SK-N-SH (cell line): Measurements from ENCODE around the gene ANKS1B. TPM values are rescaled to one million over a fixed set of nuclear protein-coding genes. Genes with fewer than 3 reads are reported as not detected.
A peak's percentile ranks its signal among the peaks of the same experiment; 100 is the strongest.

Experiments used
- CTCF ChIA-PET: fragments of 300-600, 350-600 bp; formaldehyde crosslinking; extraction: SDS; loops from one replicate; lab custom pipeline; 2021; lab: Yijun Ruan, JAX
- POLR2A ChIA-PET: fragments of 350-600 bp; sonication (Branson Sonifier 250); formaldehyde crosslinking; extraction: SDS; loops from one replicate; lab custom pipeline; 2020; ENCODE audit warnings: antibody characterized with exemption, inconsistent platforms; lab: Yijun Ruan, JAX
- DNase-seq: peaks from one replicate; pipeline ENCODE4 v3.0.0; 2012
- H2AFZ ChIP-seq: fragments of 200-600 bp; sonication (generic); 2 replicates; pipeline ENCODE4 v1.8.1; 2016; ENCODE audit warnings: antibody characterized with exemption, mild to moderate bottlenecking, low read depth
- H3F3A ChIP-seq: fragments of 200-600 bp; sonication (generic); replicated peaks from 2 replicates; pipeline ENCODE3; 2016; ENCODE audit warnings: antibody characterized with exemption, mild to moderate bottlenecking; ENCODE audit not compliant: insufficient read depth
- H3K27ac ChIP-seq, 2 experiments: fragments of 200-500 bp in 1 of 2; fragments of 200-600 bp in 1 of 2; sonication (Bioruptor generic) in 1 of 2; sonication (generic), shearing (Covaris generic) in 1 of 2; 2 replicates each; pipeline versions ENCODE4 v1.5.1 to v1.6.1; 2014 to 2016; ENCODE audit warnings: low read depth in 2 of 2, inconsistent platforms in 1 of 2, low read length in 1 of 2, mild to moderate bottlenecking in 1 of 2, mixed read lengths in 1 of 2
- H3K27me3 ChIP-seq: fragments of 200-600 bp; sonication (generic), shearing (Covaris generic); 2 replicates; pipeline ENCODE4 v1.6.1; 2016; ENCODE audit warnings: mixed run types; ENCODE audit not compliant: insufficient read depth
- H3K36me3 ChIP-seq, 2 experiments: fragments of 200-500 bp in 1 of 2; fragments of 200-600 bp in 1 of 2; sonication (Bioruptor generic) in 1 of 2; sonication (generic) in 1 of 2; replicated peaks in 1 of 2; 2 replicates each; pipeline versions ENCODE3 to v1.5.1; 2014 to 2016; ENCODE audit warnings: low read length in 1 of 2, mild to moderate bottlenecking in 1 of 2; ENCODE audit not compliant: insufficient read depth in 2 of 2, control insufficient read depth in 1 of 2
- H3K4me1 ChIP-seq, 2 experiments: fragments of 200-500 bp in 1 of 2; fragments of 200-600 bp in 1 of 2; sonication (Bioruptor generic) in 1 of 2; sonication (generic), shearing (Covaris generic) in 1 of 2; 2 replicates each; pipeline versions ENCODE4 v1.5.1 to v1.6.1; 2014 to 2016; ENCODE audit warnings: low read depth in 1 of 2, low read length in 1 of 2, mixed run types in 1 of 2; ENCODE audit not compliant: insufficient read depth in 2 of 2, control insufficient read depth in 1 of 2
- H3K4me2 ChIP-seq: fragments of 200-600 bp; sonication (generic), shearing (Covaris generic); 2 replicates; pipeline ENCODE4 v1.6.1; 2017; ENCODE audit warnings: mixed run types
- H3K4me3 ChIP-seq, 2 experiments: fragments of 200-500 bp in 1 of 2; fragments of 200-600 bp in 1 of 2; sonication (Bioruptor generic) in 1 of 2; sonication (generic), shearing (Covaris generic) in 1 of 2; 2 replicates each; pipeline versions ENCODE4 v1.5.1 to v1.8.1; 2014 to 2016; ENCODE audit warnings: low read depth in 2 of 2, inconsistent platforms in 1 of 2, low read length in 1 of 2, mild to moderate bottlenecking in 1 of 2, mixed read lengths in 1 of 2, moderate library complexity in 1 of 2
- H3K79me2 ChIP-seq: fragments of 200-600 bp; sonication (generic); 2 replicates; pipeline ENCODE4 v1.8.1; 2017; ENCODE audit warnings: mild to moderate bottlenecking; ENCODE audit not compliant: insufficient read depth
- H3K9ac ChIP-seq: fragments of 200-600 bp; sonication (generic); 2 replicates; pipeline ENCODE4 v1.6.1; 2017; ENCODE audit warnings: mixed run types
- H3K9me2 ChIP-seq: fragments of 200-600 bp; sonication (generic); 2 replicates; pipeline ENCODE4 v1.6.1; 2017; ENCODE audit warnings: mixed run types
- H3K9me3 ChIP-seq: fragments of 200-600 bp; sonication (generic); 2 replicates; pipeline ENCODE4 v1.6.1; 2017; ENCODE audit warnings: mixed run types, mild to moderate bottlenecking, moderate library complexity
- H4K20me1 ChIP-seq: fragments of 200-600 bp; sonication (generic); 2 replicates; pipeline ENCODE4 v1.6.1; 2017; ENCODE audit warnings: mild to moderate bottlenecking, mixed run types; ENCODE audit not compliant: insufficient read depth
- FOXJ3 ChIP-seq: sonication (generic); formaldehyde crosslinking; IDR thresholded peaks from 2 replicates; pipeline ENCODE4 v1.5.1; 2020; ENCODE audit warnings: mild to moderate bottlenecking, missing genetic modification reagents
- FOXM1 ChIP-seq: IDR thresholded peaks from 2 replicates; pipeline ENCODE4 v1.4.0; 2012; ENCODE audit warnings: low read depth, mild to moderate bottlenecking
- MEF2A ChIP-seq: IDR thresholded peaks from 2 replicates; pipeline ENCODE4 v1.4.0; 2012; ENCODE audit warnings: low read depth, borderline replicate concordance
- NRF1 ChIP-seq: IDR thresholded peaks from 2 replicates; pipeline ENCODE4 v1.6.1; 2012; ENCODE audit warnings: low read depth, mild to moderate bottlenecking, low read length
- RAD21 ChIP-seq: IDR thresholded peaks from 2 replicates; pipeline ENCODE4 v1.6.1; 2012; ENCODE audit warnings: mild to moderate bottlenecking, low read length
- RFX5 ChIP-seq: IDR thresholded peaks from 2 replicates; pipeline ENCODE4 v1.6.1; 2012; ENCODE audit warnings: mild to moderate bottlenecking, improper control_type of control experiment, low read length
- RXRA ChIP-seq: IDR thresholded peaks from 2 replicates; pipeline ENCODE4 v1.4.0; 2012; ENCODE audit warnings: low read depth, mild to moderate bottlenecking, borderline replicate concordance
- SMC3 ChIP-seq: IDR thresholded peaks from 2 replicates; pipeline ENCODE4 v1.6.1; 2012; ENCODE audit warnings: low read depth, low read length, improper control_type of control experiment
- USF2 ChIP-seq: fragments of 150-350 bp; IDR thresholded peaks from 2 replicates; pipeline ENCODE4 v1.6.1; 2017; ENCODE audit warnings: antibody characterized with exemption, low read length, low read depth, borderline replicate concordance
- YY1 ChIP-seq: IDR thresholded peaks from 2 replicates; pipeline ENCODE4 v1.4.0; 2012; ENCODE audit warnings: low read depth, mild to moderate bottlenecking
- WGBS: methylation state at CpG from one replicate; pipeline ENCODE4 v1.1.6; 2017; ENCODE audit warnings: low lambda C conversion rate; 5-methylcytosine and 5-hydroxymethylcytosine counted together
- polyA plus RNA-seq, 3 experiments: library from polyadenylated mRNA; depleted of rRNA; stranded (reverse); fragments of >200 nt; gene quantifications; 2 replicates each; pipeline ENCODE4 v1.2.3, GENCODE V29; 2012
- TF ChIP-seq, protein P1 (sequence below): fragments of 200-600 bp; sonication (generic); IDR thresholded peaks from 2 replicates; pipeline ENCODE4 v1.6.1; 2017; ENCODE audit warnings: antibody characterized with exemption, mild to moderate bottlenecking, moderate library complexity
- TF ChIP-seq, protein P2 (sequence below): IDR thresholded peaks from 2 replicates; pipeline ENCODE4 v1.6.1; 2012; ENCODE audit warnings: mild to moderate bottlenecking, low read depth, low read length, moderate library complexity

The ANKS1B gene
- polyA plus RNA-seq, 1 of the 3 experiments (the other 2 are of a cell fraction) = 1.8 TPM

DNA sequence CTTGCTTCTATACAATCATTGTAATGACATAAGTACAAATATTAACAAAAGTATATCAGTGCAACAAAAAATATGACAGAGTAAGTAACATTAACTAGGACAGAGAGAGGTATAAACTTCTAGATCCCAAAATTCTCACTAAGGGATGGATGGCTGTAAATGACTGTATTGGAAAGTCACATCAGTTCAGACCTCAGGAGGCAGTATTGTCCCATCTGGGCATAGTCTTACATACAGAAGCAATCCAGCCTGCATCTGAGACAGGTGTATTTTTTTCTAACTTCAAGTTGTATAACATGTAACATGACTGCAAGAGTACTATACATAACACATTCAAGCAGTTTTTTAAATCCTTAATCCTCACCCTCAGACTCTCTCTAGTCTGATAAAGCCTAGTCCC is 238.2 kb downstream of the ANKS1B start:
- H3K79me2 ChIP-seq = no peaks in the 10 kb centered on the region
- H4K20me1 ChIP-seq = no peaks in the 10 kb centered on the region
- no peak overlapping the region for H3K4me2 ChIP-seq
- H2AFZ ChIP-seq = no peak overlapping the region
- no peak for TF ChIP-seq MEF2A
- TF ChIP-seq, protein P1, sequence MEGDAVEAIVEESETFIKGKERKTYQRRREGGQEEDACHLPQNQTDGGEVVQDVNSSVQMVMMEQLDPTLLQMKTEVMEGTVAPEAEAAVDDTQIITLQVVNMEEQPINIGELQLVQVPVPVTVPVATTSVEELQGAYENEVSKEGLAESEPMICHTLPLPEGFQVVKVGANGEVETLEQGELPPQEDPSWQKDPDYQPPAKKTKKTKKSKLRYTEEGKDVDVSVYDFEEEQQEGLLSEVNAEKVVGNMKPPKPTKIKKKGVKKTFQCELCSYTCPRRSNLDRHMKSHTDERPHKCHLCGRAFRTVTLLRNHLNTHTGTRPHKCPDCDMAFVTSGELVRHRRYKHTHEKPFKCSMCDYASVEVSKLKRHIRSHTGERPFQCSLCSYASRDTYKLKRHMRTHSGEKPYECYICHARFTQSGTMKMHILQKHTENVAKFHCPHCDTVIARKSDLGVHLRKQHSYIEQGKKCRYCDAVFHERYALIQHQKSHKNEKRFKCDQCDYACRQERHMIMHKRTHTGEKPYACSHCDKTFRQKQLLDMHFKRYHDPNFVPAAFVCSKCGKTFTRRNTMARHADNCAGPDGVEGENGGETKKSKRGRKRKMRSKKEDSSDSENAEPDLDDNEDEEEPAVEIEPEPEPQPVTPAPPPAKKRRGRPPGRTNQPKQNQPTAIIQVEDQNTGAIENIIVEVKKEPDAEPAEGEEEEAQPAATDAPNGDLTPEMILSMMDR = peak; percentile 14; the same call in 1 of the 2 replicates
- TF ChIP-seq, all 33 proteins: peak for 1
- ChIA-PET POLR2A (no interaction called here), CTCF (no interaction called here)
- H3K36me3 ChIP-seq = no peaks in the 10 kb centered on the region
- H3F3A ChIP-seq = no peaks in the 10 kb centered on the region
- no peak overlapping the region for H3K4me3 ChIP-seq
- no peaks in the 10 kb centered on the region for H3K27me3 ChIP-seq
- no peaks in the 10 kb centered on the region; the same call in 1 of the 2 replicates for H3K9me3 ChIP-seq
- no peaks in the 10 kb centered on the region for H3K4me1 ChIP-seq
- no peaks in the 10 kb centered on the region for H3K9me2 ChIP-seq
- no peak overlapping the region for H3K27ac ChIP-seq
- DNase-seq = no peak
- H3K9ac ChIP-seq = no peak overlapping the region

DNA sequence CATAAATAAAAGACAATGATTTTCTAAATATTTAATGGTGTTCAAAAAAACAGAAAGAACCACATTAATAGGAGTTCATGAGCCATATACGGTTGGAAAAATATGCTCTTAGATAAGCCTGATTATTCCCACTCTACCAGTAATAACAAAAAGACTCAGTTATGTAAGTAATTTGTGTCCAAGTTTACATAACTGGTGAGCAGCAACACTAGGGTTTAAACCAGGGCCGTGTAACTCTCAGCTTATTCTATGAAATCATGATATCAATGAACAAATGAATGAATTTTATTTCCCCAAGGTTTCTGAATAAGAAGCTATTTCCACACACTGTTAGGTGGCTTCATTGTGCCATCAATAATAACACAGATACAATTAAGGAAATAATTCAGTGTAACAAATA is 238.8 kb downstream of the ANKS1B start:
- TF ChIP-seq FOXJ3 = no peak
- TF ChIP-seq SMC3 = no peak
- no peak for TF ChIP-seq NRF1
- no peak for TF ChIP-seq FOXM1
- TF ChIP-seq RAD21 = no peak
- DNase-seq = no peak
- POLR2A ChIA-PET = no interaction called here
- Histone ChIP-seq H3K27me3 (no peaks in the 10 kb centered on the region), H3K9me2 (no peaks in the 10 kb centered on the region), H3K4me2 (no peak overlapping the region), H3K9me3 (no peaks in the 10 kb centered on the region; the same call in 1 of the 2 replicates), H3K27ac (no peak overlapping the region), H2AFZ (no peak overlapping the region), H3K4me3 (no peak overlapping the region), H3K79me2 (no peaks in the 10 kb centered on the region), H4K20me1 (no peaks in the 10 kb centered on the region), H3K4me1 (no peaks in the 10 kb centered on the region), H3K36me3 (no peaks in the 10 kb centered on the region), H3K9ac (no peak overlapping the region), H3F3A (no peaks in the 10 kb centered on the region)
- CTCF ChIA-PET = no interaction called here
- 67% methylated on average over 2 of the region's 2 CpGs for WGBS

DNA sequence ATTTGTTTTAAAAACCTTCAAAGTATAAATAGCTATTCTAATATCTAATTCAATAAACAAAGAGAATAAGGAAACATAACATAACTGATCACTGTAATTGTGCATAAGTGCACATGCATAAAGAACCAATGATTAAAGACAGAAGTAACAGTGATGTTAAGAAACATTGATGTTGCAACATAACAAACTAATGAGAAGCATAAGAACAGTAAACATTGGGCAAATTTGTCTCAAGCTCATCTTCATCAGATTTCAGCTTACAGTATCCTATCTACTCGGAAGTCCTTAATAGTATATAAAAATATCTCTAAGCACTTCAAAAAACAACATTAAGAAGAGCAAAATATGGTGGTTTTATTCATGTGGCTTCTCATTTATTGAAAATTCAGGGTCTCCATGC is 239.6 kb downstream of the ANKS1B start:
- Histone ChIP-seq H3K9me2 (no peaks in the 10 kb centered on the region), H3F3A (no peaks in the 10 kb centered on the region), H3K36me3 (no peaks in the 10 kb centered on the region), H3K4me1 (no peaks in the 10 kb centered on the region), H3K27ac (no peak overlapping the region), H4K20me1 (no peaks in the 10 kb centered on the region), H3K9me3 (no peaks in the 10 kb centered on the region), H3K4me3 (no peak overlapping the region), H2AFZ (no peak overlapping the region), H3K27me3 (no peaks in the 10 kb centered on the region), H3K4me2 (no peak overlapping the region), H3K9ac (no peak overlapping the region), H3K79me2 (no peaks in the 10 kb centered on the region)
- WGBS = 66% methylated on average over 1 of the region's 1 CpG
- no peak for DNase-seq
- POLR2A ChIA-PET = no interaction called here
- TF ChIP-seq, protein P2, sequence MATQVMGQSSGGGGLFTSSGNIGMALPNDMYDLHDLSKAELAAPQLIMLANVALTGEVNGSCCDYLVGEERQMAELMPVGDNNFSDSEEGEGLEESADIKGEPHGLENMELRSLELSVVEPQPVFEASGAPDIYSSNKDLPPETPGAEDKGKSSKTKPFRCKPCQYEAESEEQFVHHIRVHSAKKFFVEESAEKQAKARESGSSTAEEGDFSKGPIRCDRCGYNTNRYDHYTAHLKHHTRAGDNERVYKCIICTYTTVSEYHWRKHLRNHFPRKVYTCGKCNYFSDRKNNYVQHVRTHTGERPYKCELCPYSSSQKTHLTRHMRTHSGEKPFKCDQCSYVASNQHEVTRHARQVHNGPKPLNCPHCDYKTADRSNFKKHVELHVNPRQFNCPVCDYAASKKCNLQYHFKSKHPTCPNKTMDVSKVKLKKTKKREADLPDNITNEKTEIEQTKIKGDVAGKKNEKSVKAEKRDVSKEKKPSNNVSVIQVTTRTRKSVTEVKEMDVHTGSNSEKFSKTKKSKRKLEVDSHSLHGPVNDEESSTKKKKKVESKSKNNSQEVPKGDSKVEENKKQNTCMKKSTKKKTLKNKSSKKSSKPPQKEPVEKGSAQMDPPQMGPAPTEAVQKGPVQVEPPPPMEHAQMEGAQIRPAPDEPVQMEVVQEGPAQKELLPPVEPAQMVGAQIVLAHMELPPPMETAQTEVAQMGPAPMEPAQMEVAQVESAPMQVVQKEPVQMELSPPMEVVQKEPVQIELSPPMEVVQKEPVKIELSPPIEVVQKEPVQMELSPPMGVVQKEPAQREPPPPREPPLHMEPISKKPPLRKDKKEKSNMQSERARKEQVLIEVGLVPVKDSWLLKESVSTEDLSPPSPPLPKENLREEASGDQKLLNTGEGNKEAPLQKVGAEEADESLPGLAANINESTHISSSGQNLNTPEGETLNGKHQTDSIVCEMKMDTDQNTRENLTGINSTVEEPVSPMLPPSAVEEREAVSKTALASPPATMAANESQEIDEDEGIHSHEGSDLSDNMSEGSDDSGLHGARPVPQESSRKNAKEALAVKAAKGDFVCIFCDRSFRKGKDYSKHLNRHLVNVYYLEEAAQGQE = no peak
- no peak for TF ChIP-seq RFX5
- TF ChIP-seq SMC3 = no peak
- no peak for TF ChIP-seq RXRA
- TF ChIP-seq USF2 = no peak
- TF ChIP-seq YY1 = no peak
- CTCF ChIA-PET = interaction anchor here (0.8 to 1.8 kb wide), 2 partner anchors 16 to 23 kb away, joined by 4 to 5 read pairs; no protein-coding TSS in a partner anchor
